Measurements from ENCODE around the gene ANXA8.
"Not testable (repeated sequence)": the region's sequence is repeated elsewhere in the genome, so short reads cannot be mapped to it uniquely, and the experiment has no call there.

The ANXA8 gene
- total RNA-seq: 0 to 0.13 (median 0) reads per million in 18 experiments

DNA sequence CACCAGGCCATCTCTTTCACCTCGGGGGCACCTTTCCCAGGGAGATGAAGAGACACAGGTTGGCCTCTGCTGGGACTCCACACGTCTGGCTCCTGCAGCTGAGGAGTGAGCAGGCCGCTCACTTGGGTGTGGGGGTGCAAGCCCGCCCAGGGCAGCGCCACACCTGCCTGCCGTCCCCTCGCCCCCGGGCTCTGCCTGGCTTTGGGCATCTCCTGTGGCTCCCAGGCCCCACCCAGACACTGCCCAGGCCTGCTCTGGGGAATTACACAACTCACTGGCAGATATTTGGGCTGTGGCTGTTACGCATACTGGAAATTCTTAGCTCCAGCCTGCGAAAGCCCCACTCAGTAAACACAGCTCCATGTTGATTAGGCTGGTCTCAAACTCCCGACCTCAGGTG lies at the start of gene ANXA8:
ANXA8 (minus strand) TSS at position 193 of the 400 bp plus-strand sequence; CDS start at position 11, 182 bp downstream.
- not testable (repeated sequence) for DNase-seq

GRCh38 chr10:47523475-47523874 lies 39.6 kb upstream of the ANXA8 start, which contains the start of gene AGAP9:
Gene AGAP9 (minus strand): TSS chr10:47523638. CDS start chr10:47523526, 112 bp downstream.
- DNase-seq: not testable (repeated sequence)

DNA sequence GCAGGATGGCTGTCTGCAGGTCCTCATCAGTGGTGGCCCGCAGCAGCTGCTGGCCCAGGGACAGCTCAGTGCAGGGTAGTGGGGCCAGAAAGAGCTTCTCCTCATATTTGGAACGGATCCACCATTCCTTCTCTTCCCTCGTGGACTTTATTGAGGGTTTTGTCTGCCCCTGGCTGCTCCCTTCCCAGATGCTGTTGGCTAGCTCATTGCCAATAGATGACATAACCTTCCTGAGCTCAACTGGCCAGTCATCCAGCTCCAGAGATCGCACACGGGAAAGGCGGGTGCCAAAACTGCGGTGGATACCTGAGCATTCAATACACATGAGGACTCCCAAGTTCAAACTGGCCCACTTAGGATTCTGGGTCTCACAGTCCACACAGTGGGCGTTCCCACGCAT lies 18.4 kb upstream of the ANXA8 start:
- DNase-seq: not testable (repeated sequence)

DNA sequence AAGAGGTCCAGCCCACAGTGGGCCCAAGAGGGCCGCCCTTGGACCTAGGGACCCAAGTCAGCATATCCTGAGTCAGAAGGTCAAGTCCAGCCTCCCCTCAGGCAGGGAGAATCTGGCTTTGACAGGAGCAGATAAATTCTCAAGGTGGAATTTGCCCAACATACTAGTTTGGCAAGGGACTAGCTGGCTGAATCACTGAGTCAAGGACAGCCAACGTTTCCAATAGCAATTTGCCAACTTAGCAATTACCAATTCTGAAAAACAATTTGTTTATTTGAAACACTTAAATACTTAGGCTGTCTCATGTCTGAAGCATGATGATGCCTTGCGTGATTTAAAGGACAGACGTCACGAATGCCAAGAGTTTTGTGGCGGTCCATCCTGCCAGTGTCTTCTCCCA lies 10.3 kb upstream of the ANXA8 start:
- DNase-seq: not testable (repeated sequence)

DNA sequence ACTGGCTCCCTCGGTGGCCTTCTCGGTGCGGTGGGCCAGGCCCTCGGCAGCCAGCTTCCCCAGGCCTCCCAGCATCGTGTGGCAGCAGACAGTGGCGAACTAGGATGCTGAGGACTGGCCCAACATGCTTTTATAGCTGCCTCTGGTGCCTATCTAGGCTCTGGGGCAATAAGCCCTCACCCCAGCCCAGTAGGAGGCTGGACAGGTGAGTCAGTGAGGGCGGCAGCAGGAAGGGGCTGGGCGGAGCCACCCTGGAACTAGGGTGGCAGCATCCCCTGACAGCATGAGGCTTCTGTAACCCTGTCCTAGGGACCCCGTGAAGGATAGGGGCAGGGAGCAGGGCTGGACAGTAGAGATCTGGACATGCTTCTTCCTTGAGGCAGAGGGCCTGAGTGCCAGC lies 7.7 kb upstream of the ANXA8 start, which contains the start of gene FAM25G:
FAM25G (minus strand) TSS at position 101 of the 400 bp plus-strand sequence; CDS start at position 75, 26 bp downstream.
- not testable (repeated sequence) for DNase-seq

GRCh38 chr10:47489630-47490029 lies 5.7 kb upstream of the ANXA8 start:
- not testable (repeated sequence) for DNase-seq

DNA sequence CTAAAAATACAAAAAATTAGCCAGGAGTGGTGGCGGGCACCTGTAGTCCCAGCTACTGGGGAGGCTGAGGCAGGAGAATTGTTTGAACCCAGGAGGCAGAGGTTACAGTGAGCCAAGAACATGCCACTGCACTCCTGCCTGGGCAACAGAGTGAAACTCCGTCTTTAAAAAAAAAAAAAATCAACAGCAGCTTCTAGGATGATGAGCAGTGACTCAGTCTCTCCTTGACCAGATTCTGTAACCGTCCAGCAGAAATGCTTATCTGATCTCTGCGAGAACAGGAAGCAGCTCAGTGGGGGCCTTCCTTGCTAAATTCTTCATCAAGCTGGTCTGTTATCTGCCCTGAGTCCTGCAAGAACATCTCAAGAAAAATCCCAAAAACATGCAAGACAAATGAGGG lies 2.0 kb upstream of the ANXA8 start:
- not testable (repeated sequence) for DNase-seq

GRCh38 chr10:47484786-47485185 lies 871 bp upstream of the ANXA8 start:
- not testable (repeated sequence) for DNase-seq

- not testable (repeated sequence) for DNase-seq
These were observed 1.5 kb downstream of the ANXA8 start for GRCh38 chr10:47482367-47482766.

DNA sequence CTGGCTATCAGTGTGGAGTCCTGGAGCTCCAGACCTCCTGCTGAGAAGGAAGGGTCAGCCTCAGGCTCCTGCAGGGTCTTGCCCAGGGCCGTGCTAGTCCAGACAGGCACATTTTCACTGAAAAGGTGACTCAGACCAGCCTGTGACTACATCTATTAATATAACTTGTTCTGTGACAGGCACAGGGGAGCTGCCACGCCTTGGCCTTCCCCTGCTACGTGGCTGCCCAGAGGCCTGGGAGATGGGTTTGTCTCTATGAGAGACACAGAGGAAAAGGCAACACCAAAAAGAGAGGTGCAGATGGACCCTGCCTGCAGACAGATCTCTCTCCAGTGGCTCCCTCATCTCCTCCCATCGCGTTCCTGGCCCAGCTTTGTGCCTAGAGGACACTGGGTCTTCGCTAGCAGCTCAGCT lies 2.1 kb downstream of the ANXA8 start:
- not testable (repeated sequence) for DNase-seq

DNA sequence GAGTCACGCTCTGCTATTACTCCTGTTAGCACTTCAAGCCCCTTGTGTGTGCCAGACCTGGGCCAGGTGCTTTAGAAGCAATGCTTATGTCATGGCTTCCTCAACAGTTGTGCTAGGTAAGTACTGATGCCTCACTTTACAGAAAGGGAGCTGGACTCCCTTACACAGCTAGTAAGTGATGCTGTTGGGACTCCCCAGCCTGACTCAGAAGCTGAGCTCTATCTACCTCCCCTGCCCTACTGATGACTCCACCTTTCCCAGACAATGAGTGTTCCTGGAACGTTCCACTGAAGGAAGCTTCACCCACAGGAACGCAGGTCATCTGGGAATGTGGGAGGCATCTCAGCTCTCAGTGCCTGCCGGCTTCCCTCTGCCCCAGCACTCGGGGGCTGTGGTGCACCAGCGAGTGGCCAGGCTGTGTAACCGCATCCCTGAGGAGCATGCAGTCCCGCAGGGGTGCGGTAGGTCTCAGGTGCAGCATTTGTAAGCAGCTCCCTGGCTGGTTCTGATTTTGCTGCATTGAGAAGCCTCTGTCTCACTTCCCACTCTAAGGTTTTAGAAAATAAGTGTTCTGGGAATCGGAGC lies 2.6 kb downstream of the ANXA8 start:
- DNase-seq: not testable (repeated sequence)

DNA sequence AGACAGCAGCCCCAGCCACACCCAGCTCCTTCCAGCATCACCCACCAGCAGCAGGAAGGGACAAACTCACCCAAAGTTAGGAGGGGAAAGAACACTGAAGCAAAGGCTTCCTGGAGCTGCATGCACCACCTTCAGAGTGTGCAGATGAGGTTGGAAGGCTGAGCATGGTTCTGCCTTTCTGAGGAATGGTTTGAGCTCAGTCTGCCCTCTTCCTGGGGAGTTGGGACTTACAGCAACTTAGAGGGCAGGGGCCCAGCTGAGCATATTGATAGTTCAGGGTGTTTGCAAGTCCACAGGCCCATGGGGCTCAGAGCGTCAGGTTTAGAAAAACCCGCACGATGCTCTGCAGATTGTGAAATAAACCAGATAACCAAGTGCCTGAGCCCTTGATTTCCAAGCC lies 3.8 kb downstream of the ANXA8 start:
- DNase-seq: not testable (repeated sequence)

DNA sequence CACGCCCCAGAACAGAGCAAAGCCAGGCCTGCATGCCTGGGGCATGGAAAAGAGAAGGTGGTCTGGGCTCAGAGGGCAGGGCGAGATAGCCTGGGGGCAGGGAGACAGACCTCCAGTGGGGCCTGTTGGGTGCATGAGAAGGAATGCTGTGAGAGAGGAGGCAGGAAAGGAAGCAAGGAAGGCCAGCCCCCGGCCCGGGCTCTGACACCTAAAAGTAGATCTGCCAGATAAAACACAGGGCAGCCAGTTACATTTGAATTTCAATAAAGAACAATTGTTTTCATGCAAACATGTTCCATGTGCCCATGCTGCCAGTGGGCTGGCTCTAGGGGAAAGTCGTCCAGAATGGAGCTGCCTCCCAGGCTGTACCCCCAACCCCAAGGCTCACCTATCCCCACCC lies 5.8 kb downstream of the ANXA8 start:
- not testable (repeated sequence) for DNase-seq

- DNase-seq: not testable (repeated sequence)
These were observed 6.8 kb downstream of the ANXA8 start for GRCh38 chr10:47477078-47477477.

- DNase-seq: not testable (repeated sequence)
These were observed 8.8 kb downstream of the ANXA8 start for GRCh38 chr10:47475101-47475500.

- not testable (repeated sequence) for DNase-seq
These were observed 10.4 kb downstream of the ANXA8 start for GRCh38 chr10:47473516-47473915.

DNA sequence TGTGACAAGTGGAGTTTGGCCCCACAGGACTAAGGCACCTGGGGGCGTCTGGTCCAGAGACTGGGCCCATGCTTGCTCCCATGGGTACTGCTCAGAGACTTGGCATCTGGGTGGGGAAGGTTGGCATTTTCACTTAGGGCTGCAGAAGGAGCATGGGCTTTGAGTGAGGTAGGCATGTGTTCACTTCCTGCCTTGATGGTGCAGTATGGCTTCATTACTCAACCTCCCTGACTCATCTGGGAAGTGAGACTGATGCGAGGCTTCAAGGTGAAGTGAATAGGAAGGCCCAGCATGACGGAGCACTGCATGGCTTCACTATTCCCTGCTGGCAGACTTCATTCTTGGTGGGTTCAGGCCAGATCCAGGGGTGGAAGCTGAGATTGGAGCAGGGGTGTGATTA lies 11.3 kb downstream of the ANXA8 start:
- not testable (repeated sequence) for DNase-seq

DNA sequence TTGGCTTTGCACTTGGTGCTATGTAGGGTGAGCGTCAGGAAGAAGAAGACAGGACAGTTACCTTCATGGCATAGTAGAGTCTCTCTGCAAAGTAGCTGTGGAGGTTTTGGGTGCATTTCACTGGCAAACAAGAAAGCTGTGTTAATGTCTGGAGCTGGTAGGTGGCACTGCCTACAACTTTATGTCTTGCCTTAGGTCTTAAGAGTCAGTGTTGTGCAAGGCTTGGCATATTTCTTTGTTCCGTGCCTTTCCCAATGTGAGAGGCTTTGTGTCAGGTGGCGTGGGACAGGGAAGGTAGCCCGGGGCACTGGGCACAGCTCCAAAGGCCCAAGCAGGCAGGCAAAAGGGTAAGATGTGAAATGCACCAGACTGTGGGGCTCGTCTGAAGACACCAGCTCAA lies 11.8 kb downstream of the ANXA8 start:
- DNase-seq: not testable (repeated sequence)

GRCh38 chr10:47468731-47469528 lies 15.0 kb downstream of the ANXA8 start:
- DNase-seq: not testable (repeated sequence)

GRCh38 chr10:47467957-47468356 lies 16.0 kb downstream of the ANXA8 start:
- DNase-seq: not testable (repeated sequence)

GRCh38 chr10:47467458-47467857 lies 16.5 kb downstream of the ANXA8 start:
- DNase-seq: not testable (repeated sequence)

DNA sequence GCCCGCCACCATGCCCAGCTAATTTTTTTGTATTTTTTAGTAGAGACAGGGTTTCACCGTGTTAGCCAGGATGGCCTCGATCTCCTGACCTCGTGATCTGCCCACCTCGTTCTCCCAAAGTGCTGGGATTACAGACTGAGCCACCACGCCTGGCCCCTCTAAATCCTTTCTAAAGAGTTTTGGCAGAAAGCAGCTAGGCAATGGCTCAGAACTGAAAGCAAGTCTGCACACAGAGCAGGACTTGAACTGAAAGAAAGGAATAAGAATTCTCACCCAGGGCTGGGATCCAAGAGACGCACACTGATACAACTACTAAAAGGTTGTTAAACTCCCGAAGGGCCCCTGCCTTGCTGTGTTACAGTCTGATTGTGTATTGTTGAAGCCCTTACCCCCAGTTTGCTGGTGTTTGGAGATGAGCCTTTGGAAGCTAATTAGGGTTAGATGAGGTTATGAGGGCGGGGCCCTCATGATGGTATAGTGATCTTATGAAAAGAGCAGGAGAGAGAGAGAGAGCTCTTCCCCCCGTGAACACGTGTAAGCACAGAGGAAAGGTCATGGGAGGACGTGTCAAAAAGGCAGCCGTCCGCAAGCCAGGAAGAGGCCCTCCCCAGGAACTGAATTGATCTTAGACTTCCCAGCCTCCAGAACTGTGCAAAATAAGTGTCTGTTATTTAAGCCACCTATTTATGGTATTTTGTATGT lies 18.5 kb downstream of the ANXA8 start:
- DNase-seq: not testable (repeated sequence)
